Esophagus (tissue), 2 donors: Measurements from ENCODE around the gene SVEP1. TPM values are rescaled to one million over a fixed set of nuclear protein-coding genes. Genes with fewer than 3 reads are reported as not detected.

Source experiments
- H3K27ac ChIP-seq, 2 donors: one replicate each; pipeline ENCODE4 v1.5.1; 2013; ENCODE audit warnings: low read depth in 2 of 2, mild to moderate bottlenecking in 2 of 2, inconsistent platforms in 1 of 2, low read length in 1 of 2, moderate library complexity in 1 of 2
- H3K27me3 ChIP-seq, 2 donors: one replicate each; pipeline ENCODE4 v1.6.1; 2013; ENCODE audit warnings: low read length in 2 of 2, control low read depth in 1 of 2, mild to moderate bottlenecking in 1 of 2; ENCODE audit not compliant: insufficient read depth in 2 of 2, control insufficient read depth in 1 of 2
- H3K36me3 ChIP-seq, 2 donors: one replicate each; pipeline ENCODE4 v1.6.1; 2013; ENCODE audit warnings: low read length in 1 of 2; ENCODE audit not compliant: control insufficient read depth in 2 of 2, insufficient read depth in 2 of 2
- H3K4me1 ChIP-seq, 2 donors: one replicate each; pipeline ENCODE4 v1.6.1; 2013; ENCODE audit warnings: low read length in 1 of 2; ENCODE audit not compliant: control insufficient read depth in 2 of 2, insufficient read depth in 2 of 2
- H3K4me3 ChIP-seq, 2 donors: one replicate each; pipeline ENCODE4 v1.5.1; 2013; ENCODE audit warnings: low read length in 2 of 2, mild to moderate bottlenecking in 2 of 2, low read depth in 1 of 2, moderate library complexity in 1 of 2
- H3K9me3 ChIP-seq, 2 donors: one replicate each; pipeline ENCODE4 v1.6.1; 2013; ENCODE audit warnings: mild to moderate bottlenecking in 2 of 2, low read depth in 1 of 2, low read length in 1 of 2, moderate library complexity in 1 of 2; ENCODE audit not compliant: control insufficient read depth in 2 of 2, insufficient read depth in 1 of 2
- WGBS, 2 donors: extraction: QIAGEN DNeasy Blood & Tissue Kit; methylation state at CpG; one replicate each; pipeline ENCODE4 v1.1.7; 2013; 5-methylcytosine and 5-hydroxymethylcytosine counted together
- polyA plus RNA-seq, 2 donors: library from polyadenylated mRNA; stranded (reverse); fragments of 200-250 nt; gene quantifications; one replicate each; pipeline ENCODE4 v1.2.3, GENCODE V29; 2013
- donor health status: healthy with polysubstance abuse.
- donor health status: Bipolar disorder and iron deficiency.

SVEP1 gene
- polyA plus RNA-seq, 2 donors = 0.18 to 0.71 TPM

GRCh38 chr9:110605565-110605964 is 26.0 kb upstream of the SVEP1 start:
- Histone ChIP-seq H3K4me1 (no peaks in the 10 kb centered on the region), H3K4me3 (no peak overlapping the region), H3K36me3 (no peaks in the 10 kb centered on the region), H3K27ac (no peak overlapping the region), H3K9me3 (no peaks in the 10 kb centered on the region), H3K27me3 (no peaks in the 10 kb centered on the region)
- 77 to 84% methylated on average over 4 of the region's 4 CpGs for WGBS, 2 donors

- 81 to 84% methylated on average over 5 of the region's 5 CpGs for WGBS, 2 donors
- Histone ChIP-seq H3K4me1 (no peaks in the 10 kb centered on the region), H3K36me3 (no peaks in the 10 kb centered on the region), H3K27ac (no peak overlapping the region), H3K9me3 (no peaks in the 10 kb centered on the region), H3K4me3 (no peak overlapping the region), H3K27me3 (no peaks in the 10 kb centered on the region)
Measured at GRCh38 chr9:110604171-110604601, 24.6 kb upstream of the SVEP1 start.

GRCh38 chr9:110602281-110602680 is 22.7 kb upstream of the SVEP1 start:
- Histone ChIP-seq H3K27me3 (no peaks in the 10 kb centered on the region), H3K27ac (no peak overlapping the region), H3K4me3 (no peak overlapping the region), H3K36me3 (no peaks in the 10 kb centered on the region), H3K4me1 (no peaks in the 10 kb centered on the region), H3K9me3 (no peaks in the 10 kb centered on the region)
- WGBS, 2 donors = 34 to 38% methylated on average over 2 of the region's 2 CpGs

GRCh38 chr9:110601098-110601497 is 21.6 kb upstream of the SVEP1 start:
- H3K36me3 ChIP-seq = no peaks in the 10 kb centered on the region
- H3K27me3 ChIP-seq = no peaks in the 10 kb centered on the region
- H3K4me3 ChIP-seq = no peak overlapping the region
- 71 to 75% methylated on average over 4 of the region's 4 CpGs for WGBS, 2 donors
- H3K27ac ChIP-seq = no peak overlapping the region
- H3K4me1 ChIP-seq = no peaks in the 10 kb centered on the region
- H3K9me3 ChIP-seq = no peaks in the 10 kb centered on the region

- Histone ChIP-seq H3K36me3 (no peaks in the 10 kb centered on the region), H3K9me3 (no peaks in the 10 kb centered on the region), H3K4me1 (no peaks in the 10 kb centered on the region), H3K27ac (no peak overlapping the region), H3K4me3 (no peak overlapping the region), H3K27me3 (no peaks in the 10 kb centered on the region)
- WGBS, 2 donors = 68 to 75% methylated on average over 10 of the region's 10 CpGs
Measured at GRCh38 chr9:110599468-110599867, 19.9 kb upstream of the SVEP1 start.

- 77 to 80% methylated on average over 5 of the region's 5 CpGs for WGBS, 2 donors
- Histone ChIP-seq H3K36me3 (no peaks in the 10 kb centered on the region), H3K4me1 (no peaks in the 10 kb centered on the region), H3K4me3 (no peak overlapping the region), H3K9me3 (no peaks in the 10 kb centered on the region), H3K27me3 (no peaks in the 10 kb centered on the region), H3K27ac (no peak overlapping the region)
Measured at GRCh38 chr9:110592044-110592830, 12.7 kb upstream of the SVEP1 start.

- WGBS, 2 donors = 13 to 15% methylated on average over 1 of the region's 1 CpG
- Histone ChIP-seq H3K9me3 (no peaks in the 10 kb centered on the region), H3K36me3 (no peaks in the 10 kb centered on the region), H3K27ac (no peak overlapping the region), H3K27me3 (no peaks in the 10 kb centered on the region), H3K4me3 (no peak overlapping the region), H3K4me1 (no peaks in the 10 kb centered on the region)
Measured at GRCh38 chr9:110591526-110591925, 12.0 kb upstream of the SVEP1 start.

GRCh38 chr9:110590816-110591215 is 11.3 kb upstream of the SVEP1 start:
- Histone ChIP-seq H3K9me3 (no peaks in the 10 kb centered on the region), H3K4me1 (no peaks in the 10 kb centered on the region), H3K4me3 (no peak overlapping the region), H3K36me3 (no peaks in the 10 kb centered on the region), H3K27me3 (no peaks in the 10 kb centered on the region), H3K27ac (no peak overlapping the region)
- 74 to 78% methylated on average over 1 of the region's 1 CpG for whole genome bisulfite sequencing, 2 donors

GRCh38 chr9:110588296-110588695 is 8.8 kb upstream of the SVEP1 start:
- Histone ChIP-seq H3K27ac (no peak overlapping the region), H3K4me1 (no peaks in the 10 kb centered on the region), H3K4me3 (no peak overlapping the region), H3K27me3 (no peaks in the 10 kb centered on the region), H3K36me3 (no peaks in the 10 kb centered on the region), H3K9me3 (no peaks in the 10 kb centered on the region)
- 79 to 82% methylated on average over 1 of the region's 1 CpG for WGBS, 2 donors

GRCh38 chr9:110583237-110583636 is 3.7 kb upstream of the SVEP1 start:
- 48 to 54% methylated on average over 4 of the region's 4 CpGs for WGBS, 2 donors
- no peak overlapping the region for H3K4me3 ChIP-seq
- H3K27me3 ChIP-seq = peaks cover 0 to 10% of the 10 kb centered on the region in 2 donors
- H3K4me1 ChIP-seq = peaks cover 6 to 8% of the 10 kb centered on the region in 2 donors
- H3K27ac ChIP-seq = no peak overlapping the region
- peaks cover 0 to 2% of the 10 kb centered on the region in 2 donors for H3K9me3 ChIP-seq
- no peaks in the 10 kb centered on the region for H3K36me3 ChIP-seq
